Astrocyte of the hippocampus (primary cell): Measurements from ENCODE around the gene ACSL1.
"Not testable (repeated sequence)": the region's sequence is repeated elsewhere in the genome, so short reads cannot be mapped to it uniquely, and the experiment has no call there.

ENCODE experiments used
- DNase-seq: peaks from one replicate; pipeline ENCODE4 v3.0.0; 2011; ENCODE audit warnings: low read depth, low spot score

The ACSL1 gene

GRCh38 chr4:184790826-184791225, 34.9 kb downstream of the ACSL1 start:
- DNase-seq = no peak

GRCh38 chr4:184787766-184788503, 37.8 kb downstream of the ACSL1 start:
- peak; percentile 22 for DNase-seq

GRCh38 chr4:184785813-184786212, 40.0 kb downstream of the ACSL1 start:
- DNase-seq = no peak

- DNase-seq = no peak
Measured at GRCh38 chr4:184784628-184785257, 41.0 kb downstream of the ACSL1 start.

- no peak for DNase-seq
Measured at GRCh38 chr4:184782731-184783373, 42.9 kb downstream of the ACSL1 start.

- DNase-seq = not testable (repeated sequence)
Measured at GRCh38 chr4:184779160-184779559, 46.6 kb downstream of the ACSL1 start.

- no peak for DNase-seq
Measured at GRCh38 chr4:184778325-184778724, 47.4 kb downstream of the ACSL1 start.

- no peak for DNase-seq
Measured at GRCh38 chr4:184776821-184777220, 48.9 kb downstream of the ACSL1 start.

- DNase-seq = no peak
Measured at GRCh38 chr4:184775854-184776555, 49.8 kb downstream of the ACSL1 start.

- DNase-seq = no peak
Measured at GRCh38 chr4:184774152-184774551, 51.6 kb downstream of the ACSL1 start.

GRCh38 chr4:184771416-184771815, 54.4 kb downstream of the ACSL1 start:
- DNase-seq = no peak

- DNase-seq = no peak
Measured at GRCh38 chr4:184769141-184769765, 56.5 kb downstream of the ACSL1 start.

GRCh38 chr4:184768296-184768695, 57.5 kb downstream of the ACSL1 start:
- DNase-seq = no peak

- DNase-seq = no peak
Measured at GRCh38 chr4:184766446-184766845, 59.3 kb downstream of the ACSL1 start.

- no peak for DNase-seq
Measured at GRCh38 chr4:184765473-184766340, 60.1 kb downstream of the ACSL1 start.

- no peak for DNase-seq
Measured at GRCh38 chr4:184764601-184765000, 61.2 kb downstream of the ACSL1 start.

GRCh38 chr4:184763150-184763780, 62.5 kb downstream of the ACSL1 start:
- DNase-seq = no peak

GRCh38 chr4:184762100-184762499, 63.7 kb downstream of the ACSL1 start:
- DNase-seq = no peak

GRCh38 chr4:184760681-184761080, 65.1 kb downstream of the ACSL1 start:
- no peak for DNase-seq

- DNase-seq = no peak
Measured at GRCh38 chr4:184757810-184758209, 68.0 kb downstream of the ACSL1 start.
